GM19239 (cell line): ENCODE data around the gene SSTR4.

Experiments
- DNase-seq: peaks from one replicate; pipeline ENCODE4 v3.0.0; 2011; ENCODE audit warnings: low spot score; ENCODE audit not compliant: insufficient read length
- FAIRE-seq: peaks from 2 replicates; lab custom pipeline; 2011; peaks lifted over from hg19 to GRCh38; lab: Jason Lieb, UNC

Gene SSTR4

GRCh38 chr20:23061734-23062561 lies 26.8 kb downstream of the SSTR4 start:
- FAIRE-seq: no peak
- no peak for DNase-seq

DNA sequence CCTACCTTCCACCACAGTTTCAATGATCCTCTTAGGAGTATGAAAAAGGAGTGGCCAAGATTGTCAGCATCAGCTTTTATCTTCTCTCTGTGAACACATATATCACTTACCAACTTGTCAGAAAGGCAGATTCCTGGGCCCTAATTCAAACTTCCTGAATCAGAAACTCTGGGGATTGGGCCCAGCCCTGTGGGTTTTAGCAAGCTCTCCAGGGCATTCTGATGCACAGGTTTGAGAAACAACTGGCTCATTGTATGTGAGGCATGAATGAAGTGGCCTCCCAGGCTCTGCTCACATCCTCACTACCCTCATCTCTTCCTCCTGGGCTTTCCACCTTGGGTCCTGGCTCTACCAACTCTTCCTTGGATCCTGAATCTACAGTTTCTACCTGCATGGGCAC lies 27.5 kb downstream of the SSTR4 start:
- no peak for FAIRE-seq
- no peak for DNase-seq

DNA sequence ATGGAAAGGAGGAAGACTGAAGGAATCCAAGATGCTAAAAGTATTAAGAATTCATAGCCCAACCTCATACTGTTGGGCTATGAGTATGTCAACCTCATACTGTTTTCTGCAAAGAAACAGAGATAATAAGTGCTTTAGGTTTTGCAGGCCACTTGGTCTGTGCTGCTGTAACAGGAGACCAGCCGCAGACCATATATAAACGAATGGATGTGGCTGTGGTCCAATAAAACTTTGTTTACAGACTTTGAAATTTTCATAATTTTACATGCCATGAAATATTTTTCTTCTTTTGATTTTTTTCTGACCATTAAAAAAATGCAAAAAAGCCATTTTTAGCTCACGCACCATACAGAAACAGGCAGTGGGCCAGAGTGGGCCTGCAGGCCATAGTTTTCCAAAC lies 28.1 kb downstream of the SSTR4 start:
- FAIRE-seq (no peak), DNase-seq (no peak)

GRCh38 chr20:23063581-23063980 lies 28.5 kb downstream of the SSTR4 start:
- FAIRE-seq: no peak
- no peak for DNase-seq

GRCh38 chr20:23065266-23066201 lies 30.4 kb downstream of the SSTR4 start:
- no peak for FAIRE-seq
- DNase-seq: no peak

- no peak for FAIRE-seq
- DNase-seq: no peak
Measured at GRCh38 chr20:23066772-23067171, 31.7 kb downstream of the SSTR4 start.

DNA sequence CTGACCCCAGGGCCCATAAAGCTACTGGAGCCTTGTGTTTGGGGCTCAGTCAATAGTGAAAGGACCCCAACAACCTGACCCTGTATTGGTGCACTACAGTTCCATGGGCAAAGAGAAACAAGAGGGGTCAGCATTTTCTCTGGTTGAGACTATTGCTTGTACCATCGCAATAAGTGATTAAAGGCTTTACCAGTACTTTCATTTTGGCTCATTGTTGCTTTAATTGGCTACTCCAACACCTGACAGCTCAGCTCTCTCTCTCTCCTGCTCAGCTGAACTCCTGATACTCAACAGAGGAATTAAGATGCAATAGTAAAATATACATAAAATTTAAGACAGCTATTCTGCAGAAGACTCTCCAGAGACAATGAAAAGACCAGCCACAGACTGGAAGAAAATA lies 33.2 kb downstream of the SSTR4 start:
- DNase-seq: no peak
- FAIRE-seq: no peak

- no peak for FAIRE-seq
- DNase-seq: no peak
Measured at GRCh38 chr20:23069108-23069507, 34.0 kb downstream of the SSTR4 start.

DNA sequence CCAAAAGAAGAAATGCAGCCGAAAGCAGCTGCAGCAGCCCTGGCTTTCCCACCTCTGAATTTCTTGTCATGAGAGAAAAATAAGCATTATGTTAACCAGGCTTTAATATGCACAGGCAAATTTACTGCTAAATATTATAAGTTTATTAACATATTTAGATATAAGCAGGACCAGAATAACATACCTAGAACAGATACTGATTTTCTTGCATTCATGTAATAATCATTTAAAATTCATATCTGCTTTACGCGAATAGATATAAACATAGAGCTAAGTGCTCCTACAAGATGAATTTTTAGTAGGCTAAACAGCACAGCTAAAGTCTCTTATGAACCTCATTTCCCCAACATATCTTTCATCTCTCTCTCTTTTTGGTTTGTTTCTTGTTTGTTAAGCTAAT lies 36.3 kb downstream of the SSTR4 start:
- FAIRE-seq: no peak
- DNase-seq: no peak

DNA sequence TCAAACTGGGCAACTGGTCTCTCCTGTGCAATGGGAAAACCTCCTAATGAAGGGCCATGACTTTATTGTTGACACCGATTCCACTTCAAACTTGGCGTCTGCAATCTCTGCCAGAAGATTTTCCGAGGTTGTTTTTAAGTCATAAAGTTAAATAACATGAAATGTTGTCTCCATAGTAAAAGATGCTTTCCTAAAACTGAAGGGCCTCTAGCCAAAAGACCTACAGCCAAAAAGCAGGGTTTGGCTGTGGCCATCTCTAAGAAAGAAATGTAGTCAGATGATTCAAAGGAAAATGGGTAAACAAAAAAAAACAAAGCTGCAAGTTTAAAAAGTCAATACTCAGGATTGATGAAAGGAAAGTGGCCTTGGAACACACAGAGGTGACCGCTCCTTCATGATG lies 36.9 kb downstream of the SSTR4 start:
- no peak for FAIRE-seq
- no peak for DNase-seq

- FAIRE-seq (no peak), DNase-seq (no peak)
Measured at GRCh38 chr20:23072892-23073586, 37.9 kb downstream of the SSTR4 start.

- no peak for DNase-seq
- FAIRE-seq: no peak
Measured at GRCh38 chr20:23074052-23074451, 38.9 kb downstream of the SSTR4 start.

DNA sequence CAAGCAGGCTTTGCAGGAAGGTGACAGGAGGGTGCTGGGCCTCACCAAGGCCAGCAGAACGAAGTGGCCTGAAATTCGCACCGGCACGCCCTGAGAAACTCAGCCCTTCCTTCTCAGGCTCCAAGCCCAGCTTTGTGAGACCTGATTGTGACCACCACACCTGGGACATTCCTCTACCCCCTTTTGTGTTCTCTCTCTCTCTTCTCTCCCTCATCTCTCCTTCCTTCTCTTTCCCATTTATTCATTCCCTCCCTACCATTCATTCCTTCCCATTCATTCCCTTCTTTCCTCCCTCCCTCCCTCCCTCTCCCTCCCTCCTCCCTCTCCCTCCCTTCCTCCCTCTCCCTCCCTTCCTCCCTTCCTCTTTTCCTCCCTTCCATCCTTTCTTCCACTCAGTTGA lies 42.2 kb downstream of the SSTR4 start:
- no peak for FAIRE-seq
- DNase-seq: no peak

DNA sequence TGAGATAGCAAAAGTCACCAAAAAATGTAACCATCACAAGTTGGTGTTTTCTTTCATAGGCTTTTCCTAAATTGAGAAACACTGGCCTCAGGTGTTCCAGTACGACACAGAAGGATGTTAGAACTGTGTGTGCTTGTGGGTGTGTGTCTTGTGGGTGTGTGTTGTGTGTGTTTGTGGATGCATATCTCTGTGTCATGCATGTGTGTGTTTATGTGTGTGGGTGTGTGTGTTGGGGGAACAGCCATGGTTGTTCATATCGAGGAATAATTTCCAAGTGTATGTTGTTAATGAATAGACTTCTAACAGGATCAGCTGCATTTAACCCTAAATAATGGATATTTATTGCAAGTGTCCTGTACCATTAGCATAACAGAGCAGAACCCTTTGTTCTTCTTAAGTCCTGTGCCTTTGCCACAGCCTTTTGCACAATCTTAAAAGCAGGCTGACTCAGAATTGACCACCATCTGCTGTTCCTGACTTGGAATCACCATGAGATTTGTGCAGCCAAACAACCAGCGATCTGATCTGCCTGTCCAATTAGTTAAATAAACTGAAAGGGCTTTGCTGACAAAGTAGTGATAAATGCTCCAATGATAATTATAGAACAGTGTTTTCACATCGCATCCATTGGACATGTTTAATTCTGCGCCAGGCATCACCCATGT lies 43.4 kb downstream of the SSTR4 start:
- DNase-seq: no peak

DNA sequence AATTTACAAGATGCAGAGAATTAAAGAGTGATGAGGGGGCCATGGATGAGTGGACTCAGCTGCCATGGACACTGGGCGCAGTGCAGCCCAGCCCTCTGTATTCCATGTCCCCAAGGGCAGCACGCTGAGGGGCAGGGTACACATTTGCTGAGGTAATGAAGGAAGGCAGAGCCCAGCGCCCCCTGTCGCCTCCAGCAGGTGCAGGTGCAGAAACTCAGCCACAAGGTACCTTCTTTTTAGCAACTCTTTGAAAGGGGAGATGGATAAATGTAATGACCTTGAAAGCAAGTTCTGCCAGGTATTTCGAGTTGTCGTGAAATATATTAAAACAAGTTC lies 43.9 kb downstream of the SSTR4 start:
- DNase-seq (no peak), FAIRE-seq (no peak)

More for the DNA sequence above, 43.4 kb downstream of the SSTR4 start:
- FAIRE-seq: no peak

GRCh38 chr20:23079926-23080325 lies 44.8 kb downstream of the SSTR4 start:
- FAIRE-seq (no peak), DNase-seq (no peak)

DNA sequence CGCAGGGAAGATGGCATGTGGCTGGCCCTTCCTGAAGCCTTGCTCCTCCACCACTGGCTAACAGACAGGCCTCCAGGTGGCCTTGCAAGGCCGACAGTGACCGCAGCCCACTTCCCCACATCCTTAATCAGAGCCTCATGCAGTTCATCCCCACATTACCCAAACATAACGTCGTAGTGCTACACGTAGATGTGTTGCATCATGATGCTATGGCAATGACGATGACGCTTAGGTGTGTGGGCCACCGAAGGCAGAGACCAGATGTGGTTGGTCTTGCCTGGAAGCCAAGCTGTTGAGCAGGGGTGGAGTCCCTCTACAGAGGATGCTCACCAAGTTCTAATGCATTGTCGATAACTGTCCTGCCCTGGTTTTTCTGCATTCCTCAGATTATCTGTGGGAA lies 45.4 kb downstream of the SSTR4 start:
- DNase-seq (no peak), FAIRE-seq (no peak)

GRCh38 chr20:23081263-23081819 lies 46.2 kb downstream of the SSTR4 start:
- DNase-seq: no peak
- no peak for FAIRE-seq

- FAIRE-seq (no peak), DNase-seq (no peak)
Measured at GRCh38 chr20:23082846-23083552, 47.9 kb downstream of the SSTR4 start.
